ENCODE results near the gene TTI1.

DNA sequence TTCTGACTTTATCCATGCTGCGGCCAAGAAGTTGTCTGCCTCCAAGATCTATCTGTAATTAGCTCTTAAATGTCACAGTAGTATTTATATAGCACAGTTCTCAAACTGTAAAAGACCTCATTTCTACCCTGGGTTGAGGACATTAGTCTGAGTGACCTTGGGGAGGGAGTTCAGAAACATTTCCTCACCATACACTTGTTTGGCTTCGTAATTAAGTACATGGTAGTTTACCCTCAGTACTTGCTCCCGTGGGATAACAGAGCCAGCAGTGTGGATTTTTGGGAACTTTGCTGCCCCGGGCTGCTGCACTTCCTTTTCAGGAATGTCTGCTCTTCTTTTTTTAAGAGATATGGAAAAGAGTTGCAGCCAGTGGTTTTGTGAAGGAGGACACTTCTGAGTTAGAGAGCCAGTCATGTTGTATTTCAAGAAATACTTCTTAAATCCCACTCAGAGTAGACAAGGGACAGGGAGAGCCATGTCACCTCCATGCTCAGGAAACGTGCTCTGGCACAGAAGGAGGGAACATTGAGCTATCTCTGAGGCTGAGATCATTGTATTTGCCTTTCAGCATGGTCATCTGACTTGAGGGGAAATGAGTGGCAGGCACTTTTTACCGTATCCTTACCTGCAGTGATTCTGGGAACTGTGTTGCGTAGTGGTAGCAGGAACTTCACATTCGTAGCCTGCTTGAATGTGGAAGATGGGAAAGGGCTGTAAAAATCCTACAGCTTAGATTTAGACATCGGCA lies 33.9 kb upstream of the TTI1 start:
- TF ChIP-seq TAF1 (IDR thresholded peaks at IDR 0.05; ENCODE audit: low read depth, low read length), result no peak
- TF ChIP-seq POLR2AphosphoS5 (IDR thresholded peaks at IDR 0.05; ENCODE audit: low read depth, low read length), result no peak
- TF ChIP-seq POLR2A (IDR thresholded peaks at IDR 0.05; ENCODE audit: low read depth, low read length), result no peak
- TF ChIP-seq SPI1 (IDR thresholded peaks at IDR 0.05; ENCODE audit: low read depth, low read length), result no peak
- TF ChIP-seq POU2F2 (IDR thresholded peaks at IDR 0.05; ENCODE audit: low read depth, low read length), result no peak
- no peak for TF ChIP-seq PAX5 (IDR thresholded peaks at IDR 0.05; ENCODE audit: insufficient read depth, low read length, severe bottlenecking)
